WTC11 (cell line): ENCODE results near the gene SLAIN1. TPM values are rescaled to one million over a fixed set of nuclear protein-coding genes. Genes with fewer than 3 reads are reported as not detected.

Experiments used
- ATAC-seq: fragments of 200-7000 bp; cut with Tn5 transposase; 2 replicates; pipeline ENCODE4 v1.10.0; 2021; ENCODE audit warnings: mild to moderate bottlenecking, moderate library complexity
- CTCF ChIA-PET: fragments of 300-600 bp; sonication (Branson Sonifier 250); formaldehyde crosslinking; loops from one replicate; lab custom pipeline; 2021; ENCODE audit warnings: antibody characterized with exemption; lab: Charles Lee
- POLR2A ChIA-PET: fragments of 350-600 bp; sonication (Branson Sonifier 250); formaldehyde crosslinking; loops from one replicate; lab custom pipeline; 2021; ENCODE audit warnings: antibody characterized with exemption; lab: Charles Lee
- DNase-seq: peaks from one replicate; pipeline ENCODE4 v3.0.0; 2021; ENCODE audit warnings: low spot score
- H3K27ac Mint-ChIP-seq: 2 replicates; pipeline ENCODE4 v1.8.0; 2021; ENCODE audit warnings: mixed read lengths
- H3K27me3 Mint-ChIP-seq: 2 replicates; pipeline ENCODE4 v1.8.0; 2021; ENCODE audit warnings: low read depth, mild to moderate bottlenecking, moderate library complexity, mixed read lengths
- H3K36me3 Mint-ChIP-seq: 2 replicates; pipeline ENCODE4 v1.8.0; 2021; ENCODE audit warnings: mixed read lengths
- H3K4me1 Mint-ChIP-seq: 2 replicates; pipeline ENCODE4 v1.8.0; 2022; ENCODE audit warnings: mixed read lengths
- H3K4me3 Mint-ChIP-seq: 2 replicates; pipeline ENCODE4 v1.8.0; 2021; ENCODE audit warnings: mild to moderate bottlenecking, moderate library complexity, mixed read lengths
- H3K9me3 Mint-ChIP-seq: 2 replicates; pipeline ENCODE4 v1.8.0; 2021; ENCODE audit warnings: mixed read lengths
- EMX1 ChIP-seq: fragments of 250-450 bp; sonication (Bioruptor Pico); IDR thresholded peaks from 2 replicates; pipeline ENCODE4 v1.8.0; 2021; ENCODE audit warnings: mild to moderate bottlenecking
- FOXJ3 ChIP-seq: sonication (generic); formaldehyde crosslinking; IDR thresholded peaks from 2 replicates; pipeline ENCODE4 v1.9.0; 2021; ENCODE audit warnings: missing genetic modification reagents, mild to moderate bottlenecking, borderline replicate concordance
- GRHL2 ChIP-seq: fragments of 250-450 bp; sonication (Bioruptor Pico); IDR thresholded peaks from 2 replicates; pipeline ENCODE4 v1.8.0; 2022; ENCODE audit warnings: mild to moderate bottlenecking, moderate library complexity; ENCODE audit not compliant: insufficient replicate concordance, severe bottlenecking
- GTF2I ChIP-seq: fragments of 250-450 bp; sonication (Bioruptor Pico); conservative IDR thresholded peaks from 2 replicates; pipeline ENCODE4 v1.4.0; 2021; ENCODE audit warnings: mild to moderate bottlenecking
- HMGA2 ChIP-seq: fragments of 250-450 bp; sonication (Bioruptor Pico); IDR thresholded peaks from 2 replicates; pipeline ENCODE4 v1.4.0; 2021; ENCODE audit warnings: mild to moderate bottlenecking, moderate library complexity
- JAZF1 ChIP-seq: fragments of 250-450 bp; sonication (Bioruptor Pico); IDR thresholded peaks from 2 replicates; pipeline ENCODE4 v1.9.0; 2021; ENCODE audit warnings: moderate library complexity, mild to moderate bottlenecking, inconsistent platforms
- MYBL2 ChIP-seq: sonication (generic); formaldehyde crosslinking; IDR thresholded peaks from 2 replicates; pipeline ENCODE4 v1.8.1; 2023; ENCODE audit warnings: mild to moderate bottlenecking, moderate library complexity, missing genetic modification reagents
- NFATC4 ChIP-seq: fragments of 250-450 bp; sonication (Bioruptor Pico); IDR thresholded peaks from 2 replicates; pipeline ENCODE4 v1.9.0; 2021; ENCODE audit warnings: mild to moderate bottlenecking
- NFE2L1 ChIP-seq: sonication (generic); formaldehyde crosslinking; IDR thresholded peaks from 2 replicates; pipeline ENCODE4 v1.8.1; 2023; ENCODE audit warnings: missing genetic modification reagents
- NR3C1 ChIP-seq: sonication (generic); formaldehyde crosslinking; conservative IDR thresholded peaks from 2 replicates; pipeline ENCODE4 v1.8.1; 2023; ENCODE audit warnings: low read depth, mild to moderate bottlenecking, missing genetic modification reagents
- SOX15 ChIP-seq: fragments of 250-450 bp; sonication (Bioruptor Pico); IDR thresholded peaks from 2 replicates; pipeline ENCODE4 v1.9.0; 2021; ENCODE audit warnings: mild to moderate bottlenecking
- TCF7 ChIP-seq: sonication (generic); formaldehyde crosslinking; IDR thresholded peaks from 2 replicates; pipeline ENCODE4 v1.8.0; 2022; ENCODE audit warnings: mild to moderate bottlenecking, low read depth, missing genetic modification reagents, moderate library complexity
- USF2 ChIP-seq: sonication (generic); formaldehyde crosslinking; IDR thresholded peaks from 2 replicates; pipeline ENCODE4 v1.8.1; 2023; ENCODE audit warnings: mild to moderate bottlenecking, missing genetic modification reagents, moderate library complexity
- ZNF121 ChIP-seq: sonication (generic); formaldehyde crosslinking; IDR thresholded peaks from 2 replicates; pipeline ENCODE4 v1.8.0; 2023; ENCODE audit warnings: missing genetic modification reagents
- ZNF317 ChIP-seq: sonication (generic); formaldehyde crosslinking; IDR thresholded peaks from 2 replicates; pipeline ENCODE4 v1.8.1; 2023; ENCODE audit warnings: low read depth, mild to moderate bottlenecking, moderate library complexity, missing genetic modification reagents, borderline replicate concordance
- ZNF396 ChIP-seq: fragments of 250-450 bp; sonication (Bioruptor Pico); IDR thresholded peaks from 2 replicates; pipeline ENCODE4 v1.8.0; 2021; ENCODE audit warnings: mild to moderate bottlenecking, moderate library complexity, borderline replicate concordance
- total RNA-seq: library from RNA; stranded (reverse); gene quantifications from 3 replicates; pipeline ENCODE4 v1.2.3, GENCODE V29; 2021
- TF ChIP-seq, protein P1 (sequence below): sonication (generic); formaldehyde crosslinking; conservative IDR thresholded peaks from 2 replicates; pipeline ENCODE4 v1.8.1; 2023; ENCODE audit warnings: mild to moderate bottlenecking, low read depth, missing genetic modification reagents, moderate library complexity
- TF ChIP-seq, protein P2 (sequence below): fragments of 200-600 bp; IDR thresholded peaks from 2 replicates; pipeline ENCODE4 v1.8.0; 2022; ENCODE audit warnings: antibody characterized with exemption
- TF ChIP-seq, protein P3 (sequence below): sonication (generic); formaldehyde crosslinking; IDR thresholded peaks from 2 replicates; pipeline ENCODE4 v1.8.0; 2023; ENCODE audit warnings: missing genetic modification reagents, mild to moderate bottlenecking, borderline replicate concordance

Gene SLAIN1
- total RNA-seq, 1 experiment from 2014 or later, result 29.7 TPM

DNA sequence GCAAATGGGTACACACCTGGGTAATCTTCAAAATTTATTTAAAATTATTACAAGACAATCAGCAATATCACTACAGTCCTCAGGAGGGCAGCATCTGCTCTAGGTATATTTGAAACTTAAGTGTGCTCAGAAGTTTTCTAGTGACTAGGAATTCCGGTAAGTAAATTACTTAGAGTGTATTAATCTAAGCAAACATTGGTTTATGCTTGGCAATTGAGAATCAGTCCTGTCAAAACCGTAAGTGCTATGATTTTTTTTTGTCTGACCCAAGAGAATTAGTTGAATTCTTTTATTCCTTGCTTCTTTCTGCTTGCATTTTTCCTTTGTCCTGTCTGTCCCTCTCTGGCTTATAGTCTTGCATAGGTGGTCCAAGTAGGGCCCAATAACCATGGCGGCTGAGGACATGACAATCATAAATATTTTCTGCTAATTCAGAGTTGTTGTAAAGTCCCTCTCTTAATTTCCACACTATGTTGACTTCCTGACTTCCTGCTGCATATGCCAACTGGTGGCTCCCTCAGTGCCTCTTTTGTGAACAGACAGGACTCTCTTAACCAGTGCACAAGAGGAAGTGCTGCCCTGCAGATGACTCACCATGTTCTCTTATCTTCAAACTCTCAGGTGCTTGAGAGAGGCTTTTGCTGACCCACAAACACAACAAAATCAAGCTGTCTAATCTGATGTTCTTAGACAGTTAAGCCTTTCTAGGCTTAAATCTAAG is 82.2 kb downstream of the SLAIN1 start:
- Mint-ChIP-seq H3K9me3 (peaks cover 18% of the 10 kb centered on the region), H3K27me3 (no peaks in the 10 kb centered on the region), H3K4me3 (no peak overlapping the region), H3K4me1 (peaks cover 39% of the 10 kb centered on the region), H3K27ac (peak overlapping the region; percentile 16), H3K36me3 (peaks cover 18% of the 10 kb centered on the region)
- POLR2A ChIA-PET, result no interaction called here
- DNase-seq (no peak), ATAC-seq (peak; percentile 55)
- TF ChIP-seq, protein P1, sequence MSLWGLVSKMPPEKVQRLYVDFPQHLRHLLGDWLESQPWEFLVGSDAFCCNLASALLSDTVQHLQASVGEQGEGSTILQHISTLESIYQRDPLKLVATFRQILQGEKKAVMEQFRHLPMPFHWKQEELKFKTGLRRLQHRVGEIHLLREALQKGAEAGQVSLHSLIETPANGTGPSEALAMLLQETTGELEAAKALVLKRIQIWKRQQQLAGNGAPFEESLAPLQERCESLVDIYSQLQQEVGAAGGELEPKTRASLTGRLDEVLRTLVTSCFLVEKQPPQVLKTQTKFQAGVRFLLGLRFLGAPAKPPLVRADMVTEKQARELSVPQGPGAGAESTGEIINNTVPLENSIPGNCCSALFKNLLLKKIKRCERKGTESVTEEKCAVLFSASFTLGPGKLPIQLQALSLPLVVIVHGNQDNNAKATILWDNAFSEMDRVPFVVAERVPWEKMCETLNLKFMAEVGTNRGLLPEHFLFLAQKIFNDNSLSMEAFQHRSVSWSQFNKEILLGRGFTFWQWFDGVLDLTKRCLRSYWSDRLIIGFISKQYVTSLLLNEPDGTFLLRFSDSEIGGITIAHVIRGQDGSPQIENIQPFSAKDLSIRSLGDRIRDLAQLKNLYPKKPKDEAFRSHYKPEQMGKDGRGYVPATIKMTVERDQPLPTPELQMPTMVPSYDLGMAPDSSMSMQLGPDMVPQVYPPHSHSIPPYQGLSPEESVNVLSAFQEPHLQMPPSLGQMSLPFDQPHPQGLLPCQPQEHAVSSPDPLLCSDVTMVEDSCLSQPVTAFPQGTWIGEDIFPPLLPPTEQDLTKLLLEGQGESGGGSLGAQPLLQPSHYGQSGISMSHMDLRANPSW, result no peak
- TF ChIP-seq MYBL2 (CRISPR knock-in tag) (no peak), GRHL2 (no peak), ZNF317 (no peak), TCF7 (no peak), FOXJ3 (CRISPR knock-in tag) (no peak)
- TF ChIP-seq, protein P2, sequence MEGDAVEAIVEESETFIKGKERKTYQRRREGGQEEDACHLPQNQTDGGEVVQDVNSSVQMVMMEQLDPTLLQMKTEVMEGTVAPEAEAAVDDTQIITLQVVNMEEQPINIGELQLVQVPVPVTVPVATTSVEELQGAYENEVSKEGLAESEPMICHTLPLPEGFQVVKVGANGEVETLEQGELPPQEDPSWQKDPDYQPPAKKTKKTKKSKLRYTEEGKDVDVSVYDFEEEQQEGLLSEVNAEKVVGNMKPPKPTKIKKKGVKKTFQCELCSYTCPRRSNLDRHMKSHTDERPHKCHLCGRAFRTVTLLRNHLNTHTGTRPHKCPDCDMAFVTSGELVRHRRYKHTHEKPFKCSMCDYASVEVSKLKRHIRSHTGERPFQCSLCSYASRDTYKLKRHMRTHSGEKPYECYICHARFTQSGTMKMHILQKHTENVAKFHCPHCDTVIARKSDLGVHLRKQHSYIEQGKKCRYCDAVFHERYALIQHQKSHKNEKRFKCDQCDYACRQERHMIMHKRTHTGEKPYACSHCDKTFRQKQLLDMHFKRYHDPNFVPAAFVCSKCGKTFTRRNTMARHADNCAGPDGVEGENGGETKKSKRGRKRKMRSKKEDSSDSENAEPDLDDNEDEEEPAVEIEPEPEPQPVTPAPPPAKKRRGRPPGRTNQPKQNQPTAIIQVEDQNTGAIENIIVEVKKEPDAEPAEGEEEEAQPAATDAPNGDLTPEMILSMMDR, result peak; percentile 54
- TF ChIP-seq, protein P3, sequence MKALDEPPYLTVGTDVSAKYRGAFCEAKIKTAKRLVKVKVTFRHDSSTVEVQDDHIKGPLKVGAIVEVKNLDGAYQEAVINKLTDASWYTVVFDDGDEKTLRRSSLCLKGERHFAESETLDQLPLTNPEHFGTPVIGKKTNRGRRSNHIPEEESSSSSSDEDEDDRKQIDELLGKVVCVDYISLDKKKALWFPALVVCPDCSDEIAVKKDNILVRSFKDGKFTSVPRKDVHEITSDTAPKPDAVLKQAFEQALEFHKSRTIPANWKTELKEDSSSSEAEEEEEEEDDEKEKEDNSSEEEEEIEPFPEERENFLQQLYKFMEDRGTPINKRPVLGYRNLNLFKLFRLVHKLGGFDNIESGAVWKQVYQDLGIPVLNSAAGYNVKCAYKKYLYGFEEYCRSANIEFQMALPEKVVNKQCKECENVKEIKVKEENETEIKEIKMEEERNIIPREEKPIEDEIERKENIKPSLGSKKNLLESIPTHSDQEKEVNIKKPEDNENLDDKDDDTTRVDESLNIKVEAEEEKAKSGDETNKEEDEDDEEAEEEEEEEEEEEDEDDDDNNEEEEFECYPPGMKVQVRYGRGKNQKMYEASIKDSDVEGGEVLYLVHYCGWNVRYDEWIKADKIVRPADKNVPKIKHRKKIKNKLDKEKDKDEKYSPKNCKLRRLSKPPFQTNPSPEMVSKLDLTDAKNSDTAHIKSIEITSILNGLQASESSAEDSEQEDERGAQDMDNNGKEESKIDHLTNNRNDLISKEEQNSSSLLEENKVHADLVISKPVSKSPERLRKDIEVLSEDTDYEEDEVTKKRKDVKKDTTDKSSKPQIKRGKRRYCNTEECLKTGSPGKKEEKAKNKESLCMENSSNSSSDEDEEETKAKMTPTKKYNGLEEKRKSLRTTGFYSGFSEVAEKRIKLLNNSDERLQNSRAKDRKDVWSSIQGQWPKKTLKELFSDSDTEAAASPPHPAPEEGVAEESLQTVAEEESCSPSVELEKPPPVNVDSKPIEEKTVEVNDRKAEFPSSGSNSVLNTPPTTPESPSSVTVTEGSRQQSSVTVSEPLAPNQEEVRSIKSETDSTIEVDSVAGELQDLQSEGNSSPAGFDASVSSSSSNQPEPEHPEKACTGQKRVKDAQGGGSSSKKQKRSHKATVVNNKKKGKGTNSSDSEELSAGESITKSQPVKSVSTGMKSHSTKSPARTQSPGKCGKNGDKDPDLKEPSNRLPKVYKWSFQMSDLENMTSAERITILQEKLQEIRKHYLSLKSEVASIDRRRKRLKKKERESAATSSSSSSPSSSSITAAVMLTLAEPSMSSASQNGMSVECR (CRISPR knock-in tag), result no peak
- CTCF ChIA-PET, result interaction anchor here (3.0 to 3.2 kb wide), 2 partner anchors 342 kb away, joined by 14 to 17 read pairs; no protein-coding TSS in a partner anchor

GRCh38 chr13:77781808-77782207 is 84.3 kb downstream of the SLAIN1 start:
- DNase-seq (no peak), ATAC-seq (no peak)
- Mint-ChIP-seq H3K4me3 (no peak overlapping the region), H3K27me3 (no peaks in the 10 kb centered on the region), H3K27ac (no peak overlapping the region), H3K36me3 (peaks cover 18% of the 10 kb centered on the region), H3K9me3 (peaks cover 18% of the 10 kb centered on the region), H3K4me1 (peaks cover 39% of the 10 kb centered on the region)
- CTCF ChIA-PET, result interaction anchor here (0.6 to 3.0 kb wide), 3 partner anchors 29 to 340 kb away, joined by 4 to 17 read pairs (median 4); no protein-coding TSS in a partner anchor
- TF ChIP-seq NFATC4 (no peak), JAZF1 (CRISPR knock-in tag) (no peak), SOX15 (CRISPR knock-in tag) (no peak), USF2 (CRISPR knock-in tag) (no peak), NFE2L1 (CRISPR knock-in tag) (no peak), GTF2I (CRISPR knock-in tag) (no peak), HMGA2 (CRISPR knock-in tag) (no peak), NR3C1 (CRISPR knock-in tag) (no peak), ZNF121 (CRISPR knock-in tag) (no peak), ZNF396 (CRISPR knock-in tag) (no peak), EMX1 (CRISPR knock-in tag) (no peak)
- POLR2A ChIA-PET, result interaction anchor here (0.6 to 1.0 kb wide), 2 partner anchors 137 to 288 kb away, joined by 3 to 5 read pairs; partner anchors contain the start of gene EDNRB
